Spleen (tissue), 13 donors: ENCODE results near the gene CAPN10. TPM values are rescaled to one million over a fixed set of nuclear protein-coding genes. Genes with fewer than 3 reads are reported as not detected.
A peak's percentile ranks its signal among the peaks of the same experiment; 100 is the strongest.
"Not testable (repeated sequence)": the region's sequence is repeated elsewhere in the genome, so short reads cannot be mapped to it uniquely, and the experiment has no call there.

ENCODE experiments used
- DNase-seq: peaks from one replicate; pipeline ENCODE4 v3.0.0-alpha.2; 2020
- H3K27ac ChIP-seq, 8 donors: fragments of 200-600 bp; sonication (generic) in 7 of 8; 1 replicate in 4 of 8; 2 replicates in 4 of 8; pipeline versions ENCODE4 v1.5.0 to v1.8.0; 2016 to 2021; ENCODE audit warnings: inconsistent platforms in 4 of 8, mild to moderate bottlenecking in 4 of 8, moderate library complexity in 1 of 8
- H3K27me3 ChIP-seq, 7 donors: fragments of 200-600 bp; sonication (generic) in 6 of 7; replicated peaks in 1 of 7; 1 replicate in 4 of 7; 2 replicates in 3 of 7; pipeline versions ENCODE4 v1.5.0 to v1.8.0; 2016 to 2021; ENCODE audit warnings: inconsistent platforms in 3 of 7, mild to moderate bottlenecking in 1 of 7
- H3K36me3 ChIP-seq, 6 donors: fragments of 200-600 bp; sonication (generic) in 5 of 6; 1 replicate in 4 of 6; 2 replicates in 2 of 6; pipeline versions ENCODE4 v1.5.0 to v1.8.0; 2016 to 2021; ENCODE audit warnings: inconsistent platforms in 2 of 6
- H3K4me1 ChIP-seq, 6 donors: fragments of 200-600 bp; sonication (generic) in 5 of 6; 1 replicate in 3 of 6; 2 replicates in 3 of 6; pipeline versions ENCODE4 v1.5.0 to v1.8.0; 2016 to 2021; ENCODE audit warnings: inconsistent platforms in 3 of 6
- H3K4me3 ChIP-seq, 8 donors: fragments of 200-600 bp; sonication (generic) in 7 of 8; 1 replicate in 4 of 8; 2 replicates in 4 of 8; pipeline versions ENCODE4 v1.5.0 to v1.8.0; 2016 to 2021; ENCODE audit warnings: inconsistent platforms in 4 of 8, mild to moderate bottlenecking in 4 of 8, moderate library complexity in 2 of 8
- H3K9me3 ChIP-seq, 8 donors: fragments of 200-600 bp; sonication (generic) in 7 of 8; 1 replicate in 4 of 8; 2 replicates in 4 of 8; pipeline versions ENCODE4 v1.5.0 to v1.8.0; 2016 to 2021; ENCODE audit warnings: inconsistent platforms in 4 of 8
- POLR2A ChIP-seq, 3 donors: fragments of 450-650 bp; IDR thresholded peaks; one replicate each; pipeline ENCODE4 v1.5.1; 2017; ENCODE audit warnings: antibody characterized with exemption in 3 of 3, mild to moderate bottlenecking in 1 of 3
- POLR2AphosphoS5 ChIP-seq, 3 donors: sonication (generic); formaldehyde crosslinking; IDR thresholded peaks; one replicate each; pipeline ENCODE4 v1.5.1; 2017; ENCODE audit warnings: antibody characterized with exemption in 3 of 3
- WGBS, 5 donors: extraction: QIAGEN DNeasy Blood & Tissue Kit in 3 of 5; methylation state at CpG; one replicate each; pipeline versions ENCODE4 v1.1.5 to v1.1.7; 2013 to 2018; 5-methylcytosine and 5-hydroxymethylcytosine counted together
- intact Hi-C: fragments of 100-400 bp; cut with DNase I; formaldehyde crosslinking; loops from one replicate; pipeline ENCODE4 v1.15.0; 2023; ENCODE audit warnings: low total_unique reads
- long read RNA-seq, 2 donors: transcript quantifications; one replicate each; lab custom pipeline, GENCODE V29; 2026
- polyA plus RNA-seq, 3 donors: library from polyadenylated mRNA; stranded (reverse); fragments of 200-250 nt; gene quantifications; one replicate each; pipeline ENCODE4 v1.2.1, GENCODE V29; 2013
- total RNA-seq, 7 donors: library from RNA; depleted of rRNA in 3 of 7; stranded (reverse); fragments of >200 nt in 3 of 7; fragmentation: NEBNext Ultra II Directional in 4 of 7; extraction: Animal tissue kit (Norgen Biotek cat#: 25700) in 4 of 7; gene quantifications; one replicate each; pipeline versions ENCODE4 v1.1.0 to v1.2.1, GENCODE V29; 2016 to 2021
- TF ChIP-seq, protein P1 (sequence below), 11 experiments: fragments of 200-600 bp in 7 of 11; fragments of 450-650 bp in 4 of 11; sonication (generic) in 4 of 11; IDR thresholded peaks in 8 of 11; conservative IDR thresholded peaks in 3 of 11; 1 replicate in 7 of 11; 2 replicates in 4 of 11; pipeline versions ENCODE4 v1.4.0 to v1.8.0; 2016 to 2021; ENCODE audit warnings: antibody characterized with exemption in 11 of 11, inconsistent platforms in 4 of 11, mild to moderate bottlenecking in 1 of 11
- donor health status: healthy with polysubstance abuse.
- donor health status: DM: no; HTN: no; CAD: no; lungs with moderate emphysema.
- donor health status: DM: no; HTN: no; CAD: no.
- donor health status: Bipolar disorder and iron deficiency.
- donor health status: healthy.
- donor health status: DM: no; HTN: no; CAD: no.
- donor health status: DM: yes; HTN: yes; CAD: no.

CAPN10 gene, protein sequence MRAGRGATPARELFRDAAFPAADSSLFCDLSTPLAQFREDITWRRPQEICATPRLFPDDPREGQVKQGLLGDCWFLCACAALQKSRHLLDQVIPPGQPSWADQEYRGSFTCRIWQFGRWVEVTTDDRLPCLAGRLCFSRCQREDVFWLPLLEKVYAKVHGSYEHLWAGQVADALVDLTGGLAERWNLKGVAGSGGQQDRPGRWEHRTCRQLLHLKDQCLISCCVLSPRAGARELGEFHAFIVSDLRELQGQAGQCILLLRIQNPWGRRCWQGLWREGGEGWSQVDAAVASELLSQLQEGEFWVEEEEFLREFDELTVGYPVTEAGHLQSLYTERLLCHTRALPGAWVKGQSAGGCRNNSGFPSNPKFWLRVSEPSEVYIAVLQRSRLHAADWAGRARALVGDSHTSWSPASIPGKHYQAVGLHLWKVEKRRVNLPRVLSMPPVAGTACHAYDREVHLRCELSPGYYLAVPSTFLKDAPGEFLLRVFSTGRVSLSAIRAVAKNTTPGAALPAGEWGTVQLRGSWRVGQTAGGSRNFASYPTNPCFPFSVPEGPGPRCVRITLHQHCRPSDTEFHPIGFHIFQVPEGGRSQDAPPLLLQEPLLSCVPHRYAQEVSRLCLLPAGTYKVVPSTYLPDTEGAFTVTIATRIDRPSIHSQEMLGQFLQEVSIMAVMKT
- 10 to 100 TPM; 43.0 to 82.6 (median 59.4) TPM for total RNA-seq
- 10 to 100 TPM; 34.7 to 83.1 (median 66.1) TPM for polyA plus RNA-seq
- long read RNA-seq, donor 1 = 0 reads
- long read RNA-seq, donor 2, partial matches to known transcripts = 0 of 1 reads
- long read RNA-seq, donor 2, other reads (novel, unspliced or antisense) = 0 of 1 reads

- intact Hi-C loops = no loop called here
- peak in 2 of 3 donors; percentile 44 to 70 for TF ChIP-seq POLR2A (IDR thresholded peaks at IDR 0.05)
- TF ChIP-seq, protein P1, sequence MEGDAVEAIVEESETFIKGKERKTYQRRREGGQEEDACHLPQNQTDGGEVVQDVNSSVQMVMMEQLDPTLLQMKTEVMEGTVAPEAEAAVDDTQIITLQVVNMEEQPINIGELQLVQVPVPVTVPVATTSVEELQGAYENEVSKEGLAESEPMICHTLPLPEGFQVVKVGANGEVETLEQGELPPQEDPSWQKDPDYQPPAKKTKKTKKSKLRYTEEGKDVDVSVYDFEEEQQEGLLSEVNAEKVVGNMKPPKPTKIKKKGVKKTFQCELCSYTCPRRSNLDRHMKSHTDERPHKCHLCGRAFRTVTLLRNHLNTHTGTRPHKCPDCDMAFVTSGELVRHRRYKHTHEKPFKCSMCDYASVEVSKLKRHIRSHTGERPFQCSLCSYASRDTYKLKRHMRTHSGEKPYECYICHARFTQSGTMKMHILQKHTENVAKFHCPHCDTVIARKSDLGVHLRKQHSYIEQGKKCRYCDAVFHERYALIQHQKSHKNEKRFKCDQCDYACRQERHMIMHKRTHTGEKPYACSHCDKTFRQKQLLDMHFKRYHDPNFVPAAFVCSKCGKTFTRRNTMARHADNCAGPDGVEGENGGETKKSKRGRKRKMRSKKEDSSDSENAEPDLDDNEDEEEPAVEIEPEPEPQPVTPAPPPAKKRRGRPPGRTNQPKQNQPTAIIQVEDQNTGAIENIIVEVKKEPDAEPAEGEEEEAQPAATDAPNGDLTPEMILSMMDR (IDR thresholded peaks at IDR 0.05 in 8 of 11, conservative IDR thresholded peaks at IDR 0.05 in 3 of 11) = peak in 6 of 11 experiments; percentile 10 to 54 (median 21)
- TF ChIP-seq POLR2AphosphoS5 (IDR thresholded peaks at IDR 0.05) = peak; percentile 96 to 97 (median 96)
- WGBS, 5 donors = 0 to 1% (median 0%) methylated on average over 30 to 88 of the region's 88 CpGs
- peak within 1 kb of the TSS; percentile 94 to 98 (median 97) for H3K27ac ChIP-seq
- peaks cover 0 to 24% (median 21%) of the 10 kb centered on the region in 6 donors for H3K36me3 ChIP-seq
- H3K4me1 ChIP-seq = peaks cover 28 to 87% (median 58%) of the 10 kb centered on the region in 6 donors
- H3K27me3 ChIP-seq = no peaks in the 10 kb centered on the region
- peak within 1 kb of the TSS; percentile 89 to 100 (median 96) for H3K4me3 ChIP-seq
- H3K9me3 ChIP-seq = peaks cover 0 to 3% (median under 1%) of the 10 kb centered on the region in 8 donors
- peak; percentile 99 for DNase-seq
Measured at GRCh38 chr2:240586198-240586918, at the start of gene CAPN10. TSS of gene CAPN10 (plus strand) at chr2:240586734. CDS start at chr2:240586912, 178 bp downstream.

- intact Hi-C loops = no loop called here
- 94 to 97% (median 95%) methylated on average over 41 to 43 of the region's 43 CpGs for WGBS, 5 donors
Measured at GRCh38 chr2:240538031-240538780, 48.3 kb upstream of the CAPN10 start.

GRCh38 chr2:240539101-240539500 lies 47.4 kb upstream of the CAPN10 start:
- DNase-seq = peak; percentile 51
- H3K27ac ChIP-seq, H3K4me1 ChIP-seq, H3K27me3 ChIP-seq, H3K4me3 ChIP-seq, intact Hi-C loops, H3K9me3 ChIP-seq: not testable (repeated sequence)
- 96 to 98% (median 97%) methylated on average over 17 of the region's 17 CpGs for WGBS, 5 donors
- H3K36me3 ChIP-seq = peaks cover 0 to 78% (median 23%) of the 10 kb centered on the region in 6 donors

More at GRCh38 chr2:240538031-240538780, 48.3 kb upstream of the CAPN10 start:
- no peak overlapping the region for H3K27ac ChIP-seq
- H3K36me3 ChIP-seq = peaks cover 0 to 81% (median 23%) of the 10 kb centered on the region in 6 donors
- DNase-seq = peak; percentile 57
- no peaks in the 10 kb centered on the region for H3K4me1 ChIP-seq
- H3K4me3 ChIP-seq = no peak overlapping the region
- H3K9me3 ChIP-seq = peaks cover 0 to 8% (median 3%) of the 10 kb centered on the region in 8 donors
- no peaks in the 10 kb centered on the region for H3K27me3 ChIP-seq
- TF ChIP-seq POLR2AphosphoS5 (IDR thresholded peaks at IDR 0.05) = no peak

DNA sequence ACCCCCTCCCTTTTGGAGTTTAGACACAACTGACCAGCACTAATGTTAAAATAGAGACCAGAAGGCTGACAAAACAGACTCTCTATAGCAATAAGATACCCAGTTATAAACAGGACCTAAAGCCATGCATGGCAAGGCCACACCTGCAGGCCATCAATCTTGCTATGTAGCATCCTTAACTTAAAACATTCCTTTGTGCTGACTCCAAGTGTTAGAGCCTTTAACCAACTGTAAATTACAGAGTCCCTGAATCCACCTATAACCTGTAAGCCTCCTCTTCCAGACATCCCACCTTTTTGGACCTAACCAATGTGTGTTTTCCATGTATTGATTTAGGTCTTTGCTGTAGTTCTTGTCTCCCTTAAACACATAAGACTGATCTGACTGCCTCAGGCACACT lies 46.6 kb upstream of the CAPN10 start:
- TF ChIP-seq, protein P1 (IDR thresholded peaks at IDR 0.05 in 8 of 11, conservative IDR thresholded peaks at IDR 0.05 in 3 of 11) = no peak
- TF ChIP-seq POLR2A (IDR thresholded peaks at IDR 0.05) = no peak
- no peak for TF ChIP-seq POLR2AphosphoS5 (IDR thresholded peaks at IDR 0.05)
- H3K4me3 ChIP-seq = no peak overlapping the region
- H3K36me3 ChIP-seq = peaks cover 0 to 75% (median 23%) of the 10 kb centered on the region in 6 donors
- no peaks in the 10 kb centered on the region for H3K4me1 ChIP-seq
- intact Hi-C loops = no loop called here
- H3K27me3 ChIP-seq = no peaks in the 10 kb centered on the region
- no peak overlapping the region for H3K27ac ChIP-seq
- no peak for DNase-seq
- H3K9me3 ChIP-seq = no peaks in the 10 kb centered on the region
